Measurements from ENCODE around the gene LTA.

LTA gene

DNA sequence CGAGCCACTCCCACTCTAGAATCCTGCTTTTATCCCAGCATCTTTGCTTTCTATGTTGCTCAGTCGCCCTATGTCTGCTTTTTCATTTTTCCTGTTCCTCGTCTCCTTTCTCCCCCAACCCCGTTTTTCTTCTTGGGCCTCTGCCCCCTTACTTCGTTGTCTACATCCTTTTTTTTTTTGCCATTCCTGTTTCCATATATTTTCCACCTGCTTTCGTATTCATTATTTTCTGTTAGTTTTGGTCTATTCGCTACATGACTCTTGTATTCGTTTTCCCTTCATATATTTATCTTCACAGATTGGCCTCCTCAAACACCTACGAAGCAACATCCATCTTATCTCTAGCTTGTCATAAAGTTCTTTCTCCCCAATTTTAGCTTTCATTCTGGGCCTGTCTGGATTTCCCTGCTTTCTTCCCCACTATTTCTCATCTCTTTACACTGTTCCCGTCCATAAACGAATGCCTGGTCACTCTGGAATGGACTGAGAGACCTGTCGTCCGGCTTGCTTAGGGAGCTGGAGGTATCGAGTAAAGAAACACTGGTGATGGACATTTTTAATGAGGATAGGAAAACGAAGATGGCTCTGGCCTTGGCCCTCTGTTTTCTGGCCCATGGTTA lies 49.3 kb downstream of the LTA start:
- TF ChIP-seq, protein P1, sequence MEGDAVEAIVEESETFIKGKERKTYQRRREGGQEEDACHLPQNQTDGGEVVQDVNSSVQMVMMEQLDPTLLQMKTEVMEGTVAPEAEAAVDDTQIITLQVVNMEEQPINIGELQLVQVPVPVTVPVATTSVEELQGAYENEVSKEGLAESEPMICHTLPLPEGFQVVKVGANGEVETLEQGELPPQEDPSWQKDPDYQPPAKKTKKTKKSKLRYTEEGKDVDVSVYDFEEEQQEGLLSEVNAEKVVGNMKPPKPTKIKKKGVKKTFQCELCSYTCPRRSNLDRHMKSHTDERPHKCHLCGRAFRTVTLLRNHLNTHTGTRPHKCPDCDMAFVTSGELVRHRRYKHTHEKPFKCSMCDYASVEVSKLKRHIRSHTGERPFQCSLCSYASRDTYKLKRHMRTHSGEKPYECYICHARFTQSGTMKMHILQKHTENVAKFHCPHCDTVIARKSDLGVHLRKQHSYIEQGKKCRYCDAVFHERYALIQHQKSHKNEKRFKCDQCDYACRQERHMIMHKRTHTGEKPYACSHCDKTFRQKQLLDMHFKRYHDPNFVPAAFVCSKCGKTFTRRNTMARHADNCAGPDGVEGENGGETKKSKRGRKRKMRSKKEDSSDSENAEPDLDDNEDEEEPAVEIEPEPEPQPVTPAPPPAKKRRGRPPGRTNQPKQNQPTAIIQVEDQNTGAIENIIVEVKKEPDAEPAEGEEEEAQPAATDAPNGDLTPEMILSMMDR (IDR thresholded peaks at IDR 0.05; ENCODE audit: low read depth, low read length): no peak

DNA sequence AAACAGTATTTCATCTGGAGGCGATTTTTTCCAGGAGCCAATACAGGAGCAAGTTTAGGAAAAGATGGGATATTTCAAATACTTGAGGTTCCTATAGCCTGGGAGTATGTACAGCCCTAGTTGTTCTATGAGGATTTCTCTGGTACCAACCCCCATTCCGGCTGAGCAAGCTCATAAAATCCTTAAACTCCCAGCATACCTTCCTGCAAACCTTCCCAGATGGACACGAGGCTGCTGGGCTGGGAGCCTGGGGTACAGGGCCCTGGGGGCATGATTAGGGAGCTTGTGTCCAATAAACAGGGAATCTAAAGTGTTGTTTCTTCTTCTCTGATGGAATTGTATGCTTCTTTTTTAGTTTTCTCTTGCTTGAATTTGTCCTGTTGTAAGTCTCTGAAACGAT lies 49.9 kb downstream of the LTA start:
- peak overlapping the region; percentile 90 to 92 for H3K4me3 ChIP-seq (replicated peaks in 1 of 2; ENCODE audit: low read depth in 2 of 2, low read length in 2 of 2)
- TF ChIP-seq, protein P1 (IDR thresholded peaks at IDR 0.05; ENCODE audit: low read depth, low read length): no peak
- no peak for DNase-seq (ENCODE audit: low read depth in 2 of 2)

More for the DNA sequence above, 49.3 kb downstream of the LTA start:
- no peak for DNase-seq (ENCODE audit: low read depth in 2 of 2)
- peak overlapping the region; percentile 90 to 92 for H3K4me3 ChIP-seq (replicated peaks in 1 of 2; ENCODE audit: low read depth in 2 of 2, low read length in 2 of 2)

DNA sequence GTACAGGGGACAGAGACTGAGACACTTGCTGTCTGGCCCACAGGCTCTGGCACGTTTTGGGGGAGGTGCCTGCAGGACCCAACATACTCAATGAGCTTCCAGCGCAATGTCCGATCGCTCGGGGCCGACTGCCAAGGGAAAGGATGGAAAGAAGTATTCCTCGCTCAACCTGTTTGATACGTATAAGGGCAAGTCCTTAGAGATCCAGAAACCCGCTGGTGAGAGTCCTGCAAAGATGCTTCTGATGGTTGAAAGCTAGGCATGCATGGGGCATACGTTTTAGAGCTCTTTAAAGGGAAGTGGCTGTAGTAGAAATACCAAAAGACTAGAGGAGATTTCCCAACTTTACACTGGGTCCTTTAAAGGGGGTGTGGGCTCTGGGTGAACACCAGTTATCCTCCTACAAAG lies 50.6 kb downstream of the LTA start:
- TF ChIP-seq, protein P1 (IDR thresholded peaks at IDR 0.05; ENCODE audit: low read depth, low read length): no peak
- peak overlapping the region in 1 of 2 donors; percentile 92 for H3K4me3 ChIP-seq (replicated peaks in 1 of 2; ENCODE audit: low read depth in 2 of 2, low read length in 2 of 2)
- no peak for DNase-seq (ENCODE audit: low read depth in 2 of 2)
